Neutrophil (primary cell): Measurements from ENCODE around the gene BEND7.
"Not testable (repeated sequence)": the region's sequence is repeated elsewhere in the genome, so short reads cannot be mapped to it uniquely, and the experiment has no call there.

Experiments
- H3K27ac ChIP-seq: fragments of 200-600 bp; sonication (generic); 2 replicates; pipeline ENCODE4 v1.5.1; 2016; ENCODE audit warnings: mild to moderate bottlenecking, moderate library complexity
- H3K27me3 ChIP-seq: fragments of 200-600 bp; sonication (generic); 2 replicates; pipeline ENCODE4 v1.6.0; 2016; ENCODE audit warnings: mild to moderate bottlenecking
- H3K36me3 ChIP-seq: fragments of 200-600 bp; sonication (generic); 2 replicates; pipeline ENCODE4 v1.5.1; 2017
- H3K4me1 ChIP-seq, 2 experiments: fragments of 200-600 bp in 1 of 2; sonication (generic) in 1 of 2; 1 replicate in 1 of 2; 2 replicates in 1 of 2; pipeline versions ENCODE4 v1.5.1 to v1.6.1; 2013 to 2016; ENCODE audit warnings: low read depth in 1 of 2, low read length in 1 of 2, mild to moderate bottlenecking in 1 of 2, moderate library complexity in 1 of 2; ENCODE audit not compliant: control insufficient read depth in 1 of 2, insufficient read depth in 1 of 2
- H3K4me3 ChIP-seq, 2 experiments: fragments of 200-600 bp in 1 of 2; sonication (generic) in 1 of 2; 1 replicate in 1 of 2; 2 replicates in 1 of 2; pipeline ENCODE4 v1.5.1; 2013 to 2016; ENCODE audit warnings: low read depth in 1 of 2, low read length in 1 of 2, mild to moderate bottlenecking in 1 of 2, moderate library complexity in 1 of 2
- H3K9me3 ChIP-seq: fragments of 200-600 bp; sonication (generic); 2 replicates; pipeline ENCODE4 v1.5.1; 2016
- CTCF ChIP-seq: fragments of 200-600 bp; sonication (generic); IDR thresholded peaks from 2 replicates; pipeline ENCODE4 v1.5.1; 2016; ENCODE audit warnings: antibody characterized with exemption

Gene BEND7

DNA sequence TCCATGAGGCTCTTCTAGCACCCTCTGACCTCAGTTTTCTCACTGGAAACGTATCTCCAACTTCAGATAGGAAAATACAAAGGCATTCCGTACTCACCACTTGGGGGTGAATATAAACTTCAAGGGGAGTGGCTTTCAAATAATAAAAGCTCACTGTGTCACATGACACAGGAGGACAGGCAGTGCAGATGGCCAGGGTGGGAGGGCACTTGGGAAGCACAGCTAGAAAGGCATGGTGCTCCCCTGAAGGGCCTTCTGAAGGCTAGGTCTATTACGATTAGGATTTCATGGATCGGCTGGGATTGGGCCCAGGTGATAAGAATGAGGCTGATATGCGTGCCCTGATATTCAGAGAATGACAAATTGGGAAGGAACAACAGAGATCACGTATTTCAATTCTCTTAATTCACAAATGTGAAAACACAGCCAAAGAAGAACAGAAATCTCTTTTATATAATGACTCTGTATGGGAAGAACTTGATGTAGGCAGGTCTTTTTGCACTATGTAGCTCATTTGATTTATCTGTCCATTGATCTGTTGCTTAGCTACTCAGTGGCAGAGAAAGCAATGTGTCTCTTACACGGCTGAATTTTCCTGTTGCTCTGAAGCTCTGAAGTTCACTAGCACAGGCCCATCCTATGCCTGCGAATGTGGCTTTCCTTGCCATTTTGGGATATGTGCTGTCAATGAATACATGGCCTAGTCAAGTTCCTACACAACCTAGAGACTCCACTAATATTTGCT is 83.0 kb downstream of the BEND7 start:
- Histone ChIP-seq H3K36me3 (no peaks in the 10 kb centered on the region), H3K27me3 (peaks cover 21% of the 10 kb centered on the region), H3K27ac (no peak overlapping the region), H3K4me1 (no peaks in the 10 kb centered on the region), H3K4me3 (no peak overlapping the region), H3K9me3 (no peaks in the 10 kb centered on the region)
- TF ChIP-seq CTCF = no peak

GRCh38 chr10:13441476-13441875 is 87.3 kb downstream of the BEND7 start:
- Histone ChIP-seq H3K4me3 (no peak overlapping the region), H3K27ac (no peak overlapping the region), H3K9me3 (no peaks in the 10 kb centered on the region), H3K36me3 (no peaks in the 10 kb centered on the region), H3K27me3 (peaks cover 63% of the 10 kb centered on the region), H3K4me1 (peaks cover 0 to 9% of the 10 kb centered on the region in 2 experiments)
- no peak for TF ChIP-seq CTCF

DNA sequence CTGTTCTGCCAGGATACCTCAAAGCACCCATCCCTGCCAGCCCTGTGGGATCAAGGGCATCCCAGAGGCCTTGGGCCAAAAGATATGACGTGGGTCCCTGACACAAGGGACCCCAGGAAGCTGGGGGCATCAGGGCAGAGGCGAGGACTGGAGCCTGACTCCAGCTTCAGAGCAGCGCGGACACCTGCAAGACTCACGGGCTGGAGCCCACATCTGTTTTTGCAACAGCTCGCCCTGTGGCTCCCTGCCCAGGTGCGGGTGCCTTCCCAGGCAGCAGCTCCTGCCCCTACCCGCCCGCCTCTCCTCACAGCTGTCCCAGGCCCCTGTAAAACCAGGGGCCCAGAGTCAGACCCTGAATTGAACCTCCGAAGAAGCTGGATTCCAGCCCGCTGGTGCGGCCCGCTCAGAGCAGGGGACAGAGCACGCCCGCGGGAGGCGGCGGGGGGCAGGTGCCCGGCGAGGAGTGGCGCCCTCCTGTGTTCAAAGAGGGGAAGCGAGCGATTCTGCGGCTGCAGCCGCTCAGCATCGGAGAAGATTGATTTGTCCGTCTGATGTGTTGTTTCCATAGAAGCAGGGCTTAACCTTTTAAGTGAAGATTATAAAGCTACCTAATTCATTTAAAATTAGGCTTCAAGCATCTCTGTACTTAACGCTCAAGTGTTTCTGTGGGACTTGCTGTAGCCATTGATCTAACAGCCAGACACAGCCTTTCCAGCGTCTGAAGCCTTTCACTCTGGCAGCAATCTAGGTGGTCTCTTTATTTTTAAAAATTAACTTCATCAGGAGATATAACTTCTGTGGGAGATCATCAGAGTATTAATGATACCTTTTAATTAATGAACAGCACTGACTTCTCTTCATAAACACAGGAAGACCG is 88.4 kb downstream of the BEND7 start:
- Histone ChIP-seq H3K36me3 (no peaks in the 10 kb centered on the region), H3K27me3 (peaks cover 72% of the 10 kb centered on the region), H3K9me3 (no peaks in the 10 kb centered on the region), H3K4me3 (peak overlapping the region in 1 of 2 experiments; percentile 32), H3K4me1 (peaks cover 0 to 9% of the 10 kb centered on the region in 2 experiments), H3K27ac (no peak overlapping the region)
- TF ChIP-seq CTCF = no peak

- no peaks in the 10 kb centered on the region for H3K9me3 ChIP-seq
- TF ChIP-seq CTCF = no peak
- no peak overlapping the region for H3K4me3 ChIP-seq
- H3K4me1 ChIP-seq = peaks cover 0 to 9% of the 10 kb centered on the region in 2 experiments
- no peak overlapping the region for H3K27ac ChIP-seq
- peaks cover 79% of the 10 kb centered on the region for H3K27me3 ChIP-seq
- no peaks in the 10 kb centered on the region for H3K36me3 ChIP-seq
Measured at GRCh38 chr10:13439313-13440184, 89.3 kb downstream of the BEND7 start.

GRCh38 chr10:13437026-13437555 is 91.7 kb downstream of the BEND7 start:
- Histone ChIP-seq H3K36me3 (no peaks in the 10 kb centered on the region), H3K4me3 (no peak overlapping the region), H3K9me3 (no peaks in the 10 kb centered on the region), H3K27me3 (peaks cover 71% of the 10 kb centered on the region), H3K27ac (no peak overlapping the region), H3K4me1 (peaks cover 0 to 9% of the 10 kb centered on the region in 2 experiments)
- no peak for TF ChIP-seq CTCF

DNA sequence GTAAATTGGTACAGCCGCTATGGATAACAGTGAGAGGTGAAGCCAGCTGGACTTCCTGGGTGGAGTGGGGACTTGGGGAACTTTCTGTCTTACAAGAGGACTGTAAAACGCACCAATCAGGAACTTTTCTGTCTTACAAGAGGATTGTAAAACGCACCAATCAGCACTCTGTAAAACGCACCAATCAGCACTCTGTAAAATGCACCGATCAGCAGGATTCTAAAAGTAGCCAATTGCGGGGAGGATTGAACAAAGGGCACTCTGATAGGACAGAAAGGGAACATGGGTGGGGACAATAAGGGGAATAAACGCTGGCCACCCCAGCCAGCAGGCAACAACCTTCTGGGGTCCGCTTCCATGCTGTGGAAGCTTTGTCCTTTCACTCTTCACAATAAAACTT is 100.9 kb downstream of the BEND7 start:
- not testable (repeated sequence) for H3K27ac ChIP-seq, H3K27me3 ChIP-seq, H3K9me3 ChIP-seq, H3K4me3 ChIP-seq, H3K4me1 ChIP-seq, H3K36me3 ChIP-seq
